ENCODE measurements around the gene DUOX1.
A peak's percentile ranks its signal among the peaks of the same experiment; 100 is the strongest.
"Not testable (repeated sequence)": the region's sequence is repeated elsewhere in the genome, so short reads cannot be mapped to it uniquely, and the experiment has no call there.

The DUOX1 gene

DNA sequence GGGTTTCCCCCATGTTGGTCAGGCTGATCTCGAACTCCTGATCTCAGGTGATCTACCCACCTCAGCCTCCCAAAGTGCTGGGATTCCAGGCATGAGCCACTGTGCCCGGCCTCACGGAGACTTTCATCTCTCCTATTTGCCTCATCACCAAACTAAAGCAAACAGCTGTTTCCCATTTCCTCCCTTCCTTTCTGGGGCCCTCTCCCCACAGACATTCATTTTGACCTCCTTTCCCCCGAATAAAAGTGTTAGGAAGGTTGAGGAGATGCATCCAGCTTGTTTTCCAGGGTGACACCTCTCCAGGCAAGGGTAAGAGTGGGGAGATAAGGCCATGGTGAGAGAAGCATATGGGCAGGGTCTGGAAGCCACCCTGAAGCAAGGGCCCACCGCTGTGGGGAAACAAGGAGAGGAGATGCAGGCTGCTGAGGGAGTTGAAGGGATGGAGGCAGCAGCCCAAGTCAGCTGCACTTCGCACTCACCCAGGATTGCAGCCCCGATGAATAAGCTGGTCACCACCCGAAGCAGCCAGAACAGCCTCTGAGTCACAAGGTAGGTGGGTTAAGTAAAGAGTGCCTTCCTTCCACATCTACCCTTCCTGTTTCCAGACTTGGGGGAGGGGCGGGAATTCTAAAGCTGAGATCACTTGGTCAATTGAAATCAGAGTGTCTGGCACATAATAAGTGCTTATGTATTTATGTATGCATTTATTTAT lies 7.9 kb upstream of the DUOX1 start:
- DNase-seq = peak; percentile 58

- no peak for DNase-seq
Measured at GRCh38 chr15:45122719-45123118, 7.1 kb upstream of the DUOX1 start.

DNA sequence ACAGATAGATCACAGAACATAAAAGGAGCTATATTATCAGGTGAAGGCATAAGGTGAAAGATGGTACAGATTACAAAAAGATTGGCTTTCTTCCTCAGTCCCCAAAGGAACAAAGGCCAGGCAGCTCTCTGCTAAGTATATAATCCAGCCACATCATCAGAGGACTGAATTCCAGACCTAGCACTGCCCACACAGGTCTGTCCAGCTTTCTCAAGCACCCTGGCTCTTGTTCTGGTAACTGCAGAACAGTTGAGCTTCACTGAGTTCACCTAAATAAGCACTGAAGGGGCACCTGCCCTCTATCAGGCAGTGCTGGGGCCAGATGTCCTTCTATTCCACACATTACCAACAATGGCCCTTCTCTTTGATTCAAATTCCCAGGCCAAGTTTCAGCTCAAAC lies 6.4 kb upstream of the DUOX1 start:
- DNase-seq = no peak

DNA sequence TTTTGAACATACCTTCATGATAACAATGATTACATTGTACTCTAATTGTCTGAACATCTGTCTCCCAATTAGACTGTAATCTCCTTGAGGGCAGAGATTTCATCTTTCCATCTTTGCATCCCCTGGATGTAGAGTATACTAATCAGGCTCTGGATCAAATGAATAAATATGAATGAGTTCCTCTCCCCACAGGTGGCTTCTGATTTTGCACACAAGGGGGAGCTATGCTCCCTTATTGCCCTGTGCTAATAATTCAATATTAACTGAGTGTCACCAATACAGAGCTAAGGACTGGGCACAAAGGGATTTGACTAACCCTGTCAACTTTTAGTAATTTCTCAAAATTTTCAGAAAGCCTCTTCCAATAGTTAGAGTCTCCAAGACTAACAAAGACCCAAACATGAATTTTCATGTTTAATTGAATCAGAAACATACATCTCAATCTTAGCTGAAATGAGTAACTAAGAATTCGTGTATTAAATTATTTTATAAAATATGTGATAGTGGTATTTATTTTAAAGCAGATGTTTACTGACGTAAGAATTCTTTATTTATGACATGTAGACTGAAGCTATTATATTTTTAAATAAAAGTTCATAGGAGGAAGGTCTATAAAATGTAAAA lies 3.1 kb upstream of the DUOX1 start:
- no peak for DNase-seq

DNA sequence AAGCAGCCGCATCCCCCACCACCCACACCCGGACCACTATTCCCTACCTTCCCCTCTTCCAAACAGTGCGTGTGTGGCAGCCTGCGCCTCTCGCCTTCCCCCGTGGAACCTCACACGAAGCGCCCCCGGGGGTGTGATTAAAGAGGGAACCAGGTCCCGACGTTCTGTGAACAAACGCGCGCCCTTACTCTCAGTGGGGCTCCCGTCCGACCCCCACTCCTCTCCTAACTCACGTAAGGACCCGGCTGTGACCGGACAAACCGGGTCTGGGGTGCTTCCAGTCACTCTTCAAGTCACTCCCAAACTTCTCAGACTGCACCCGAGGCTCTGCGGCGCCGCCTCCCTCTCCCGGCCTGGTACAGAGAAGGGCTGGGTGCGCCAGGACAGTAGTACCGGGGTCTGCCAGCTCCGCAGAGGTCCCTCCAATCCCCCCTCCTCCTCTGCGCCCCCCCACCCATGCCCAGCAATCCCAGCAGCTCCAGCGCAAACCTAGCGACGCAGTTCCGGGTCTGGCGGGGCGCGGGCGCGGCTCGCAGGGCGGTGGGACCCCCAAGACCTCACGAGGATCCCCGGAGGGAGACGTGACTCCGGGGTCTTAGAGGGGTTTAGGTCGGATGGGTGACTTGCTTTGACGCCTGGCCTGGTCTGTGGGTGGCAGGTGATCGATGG lies 689 bp upstream of the DUOX1 start:
- no peak for DNase-seq

- DNase-seq = no peak
Measured at GRCh38 chr15:45130291-45131000, 652 bp downstream of the DUOX1 start.

GRCh38 chr15:45131510-45131909 lies 1.7 kb downstream of the DUOX1 start:
- no peak for DNase-seq

DNA sequence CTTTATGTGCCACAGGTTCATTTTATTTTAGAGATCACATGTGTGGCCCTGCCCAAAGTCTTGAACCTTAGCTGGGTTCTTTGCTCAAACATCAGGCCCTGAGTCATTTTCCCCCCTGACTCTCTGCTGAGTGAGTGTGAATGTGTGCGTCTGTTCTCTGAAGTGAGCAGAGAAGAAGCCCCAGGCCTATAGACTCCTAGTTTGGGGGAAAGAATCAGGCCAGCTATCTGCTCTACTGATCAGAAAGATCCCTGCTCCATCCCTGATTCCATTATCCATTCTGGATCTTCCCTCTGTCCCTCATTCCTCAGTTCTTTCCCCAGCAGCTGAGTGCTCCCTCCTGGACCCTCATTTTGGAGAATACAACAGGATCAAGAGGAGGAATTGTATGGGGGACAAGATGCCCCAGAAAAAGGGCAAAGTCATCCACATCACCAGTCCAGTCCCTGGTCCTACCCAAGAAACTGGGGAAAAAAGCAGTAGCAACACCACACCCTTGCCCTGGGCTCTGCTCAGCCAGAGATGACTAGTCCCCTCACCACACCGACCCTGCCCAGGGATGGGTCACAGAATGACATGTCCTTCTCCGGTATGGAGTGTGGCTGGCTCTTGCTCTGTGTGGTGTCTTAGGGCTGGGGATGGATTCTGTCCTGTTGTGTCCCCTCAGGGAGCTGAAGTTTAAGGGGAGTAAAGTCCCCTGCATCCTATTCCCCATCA lies 3.2 kb downstream of the DUOX1 start:
- DNase-seq = no peak

DNA sequence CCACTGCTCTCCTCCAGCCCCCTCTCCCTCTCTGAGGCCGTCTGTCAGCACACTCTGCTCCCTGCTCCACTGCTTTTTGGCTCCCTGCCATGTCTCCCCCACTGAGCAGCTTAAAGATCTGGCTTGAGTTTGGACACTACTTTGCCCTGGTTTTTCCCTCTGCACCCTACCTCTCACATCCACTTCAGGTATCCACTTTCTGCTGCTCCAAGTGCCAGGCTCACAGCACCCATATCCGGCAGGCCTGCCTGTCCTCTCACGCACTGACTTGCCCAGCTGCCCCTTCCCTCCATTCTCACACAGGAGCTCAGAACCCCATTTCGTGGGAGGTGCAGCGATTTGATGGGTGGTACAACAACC lies 3.7 kb downstream of the DUOX1 start:
- DNase-seq = no peak

GRCh38 chr15:45134046-45134445 lies 4.3 kb downstream of the DUOX1 start:
- no peak for DNase-seq

DNA sequence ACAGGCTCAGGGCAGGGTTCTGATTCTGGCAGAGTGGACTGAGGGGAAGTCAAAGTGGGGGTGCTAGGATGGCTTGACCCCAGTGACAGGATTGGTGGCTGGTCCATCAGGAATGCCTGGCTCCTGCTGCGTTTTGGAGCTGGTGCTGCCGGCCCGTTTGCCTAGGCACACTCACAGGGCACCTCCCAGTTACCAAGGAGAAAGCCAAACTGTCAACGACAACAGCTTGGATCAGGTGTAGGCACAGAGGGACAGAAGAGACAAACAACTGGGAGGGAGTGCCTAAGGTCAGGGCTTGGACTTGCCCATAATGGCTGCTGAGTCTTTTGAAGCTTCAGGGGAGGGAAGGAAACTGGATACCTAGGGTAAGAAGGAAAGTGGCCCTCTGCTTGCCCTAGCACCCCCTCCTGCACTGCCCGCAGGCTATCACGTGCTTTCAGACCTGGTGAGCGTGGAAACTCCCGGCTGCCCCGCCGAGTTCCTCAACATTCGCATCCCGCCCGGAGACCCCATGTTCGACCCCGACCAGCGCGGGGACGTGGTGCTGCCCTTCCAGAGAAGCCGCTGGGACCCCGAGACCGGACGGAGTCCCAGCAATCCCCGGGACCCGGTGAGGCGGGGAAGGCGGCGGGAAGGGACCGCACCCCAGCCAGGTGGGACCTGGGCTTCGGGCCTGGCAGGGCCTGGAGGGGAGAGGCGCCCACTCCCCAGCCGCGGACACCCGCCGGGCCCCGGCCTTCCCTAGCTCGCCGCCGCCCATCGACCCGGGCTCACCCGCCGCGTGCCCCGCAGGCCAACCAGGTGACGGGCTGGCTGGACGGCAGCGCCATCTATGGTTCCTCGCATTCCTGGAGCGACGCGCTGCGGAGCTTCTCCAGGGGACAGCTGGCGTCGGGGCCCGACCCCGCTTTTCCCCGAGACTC lies 5.1 kb downstream of the DUOX1 start:
- no peak for DNase-seq

DNA sequence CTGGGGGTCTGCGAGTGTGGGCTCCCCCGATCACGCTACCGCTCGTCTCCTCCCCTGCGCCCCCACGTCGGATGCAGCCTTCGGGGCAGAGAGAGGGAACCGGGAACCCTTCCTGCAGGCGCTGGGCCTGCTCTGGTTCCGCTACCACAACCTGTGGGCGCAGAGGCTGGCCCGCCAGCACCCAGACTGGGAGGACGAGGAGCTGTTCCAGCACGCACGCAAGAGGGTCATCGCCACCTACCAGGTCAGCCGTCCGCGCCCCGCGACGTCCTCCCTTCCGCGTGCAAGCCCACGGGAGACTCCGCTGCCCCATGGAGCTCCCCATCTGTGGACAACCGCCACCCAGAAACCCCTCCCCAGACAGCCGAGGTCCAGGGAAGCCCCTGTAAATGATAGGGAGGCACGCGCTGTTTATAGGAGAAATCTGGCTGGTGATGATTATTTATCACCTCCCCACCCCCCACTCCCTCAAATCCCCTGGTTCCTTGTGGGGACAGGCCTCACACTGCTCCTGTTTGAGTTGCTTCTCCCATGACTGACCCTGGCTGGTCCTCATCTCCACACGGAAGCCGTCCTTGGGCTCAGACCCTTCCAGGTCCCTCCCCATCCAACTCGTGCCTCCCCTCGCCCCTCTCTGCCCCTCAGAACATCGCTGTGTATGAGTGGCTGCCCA lies 6.0 kb downstream of the DUOX1 start:
- DNase-seq = not testable (repeated sequence)

DNA sequence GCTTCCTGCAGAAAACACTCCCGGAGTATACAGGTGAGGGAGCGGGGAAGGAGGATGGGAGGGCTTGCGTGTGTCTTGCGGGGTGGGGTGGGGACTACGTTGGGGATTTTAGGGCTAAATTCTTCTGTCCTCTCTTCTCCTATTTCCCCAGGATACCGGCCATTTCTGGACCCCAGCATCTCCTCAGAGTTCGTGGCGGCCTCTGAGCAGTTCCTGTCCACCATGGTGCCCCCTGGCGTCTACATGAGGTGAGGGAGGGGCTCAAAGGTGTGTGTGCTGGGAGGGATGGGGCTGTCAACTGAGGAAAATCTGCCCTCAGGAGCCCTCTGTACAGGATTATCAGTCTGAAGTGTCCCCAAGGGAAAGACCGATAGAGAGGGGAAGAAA lies 6.6 kb downstream of the DUOX1 start:
- no peak for DNase-seq

DNA sequence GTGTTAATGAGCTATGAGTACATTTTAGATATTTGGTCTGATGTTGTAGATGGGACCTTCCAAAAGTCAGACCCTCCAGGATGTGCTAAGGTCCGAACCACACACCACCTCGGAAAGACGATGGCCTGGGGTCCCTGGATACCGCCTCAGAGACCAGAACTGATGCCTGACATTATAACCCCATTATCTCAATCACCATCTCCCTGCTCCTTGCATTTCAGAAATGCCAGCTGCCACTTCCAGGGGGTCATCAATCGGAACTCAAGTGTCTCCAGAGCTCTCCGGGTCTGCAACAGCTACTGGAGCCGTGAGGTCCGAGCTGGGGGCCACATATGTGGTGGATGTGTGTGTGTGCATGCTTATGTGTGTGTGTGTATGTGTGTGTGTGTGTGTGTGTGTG lies 7.9 kb downstream of the DUOX1 start:
- no peak for DNase-seq

DNA sequence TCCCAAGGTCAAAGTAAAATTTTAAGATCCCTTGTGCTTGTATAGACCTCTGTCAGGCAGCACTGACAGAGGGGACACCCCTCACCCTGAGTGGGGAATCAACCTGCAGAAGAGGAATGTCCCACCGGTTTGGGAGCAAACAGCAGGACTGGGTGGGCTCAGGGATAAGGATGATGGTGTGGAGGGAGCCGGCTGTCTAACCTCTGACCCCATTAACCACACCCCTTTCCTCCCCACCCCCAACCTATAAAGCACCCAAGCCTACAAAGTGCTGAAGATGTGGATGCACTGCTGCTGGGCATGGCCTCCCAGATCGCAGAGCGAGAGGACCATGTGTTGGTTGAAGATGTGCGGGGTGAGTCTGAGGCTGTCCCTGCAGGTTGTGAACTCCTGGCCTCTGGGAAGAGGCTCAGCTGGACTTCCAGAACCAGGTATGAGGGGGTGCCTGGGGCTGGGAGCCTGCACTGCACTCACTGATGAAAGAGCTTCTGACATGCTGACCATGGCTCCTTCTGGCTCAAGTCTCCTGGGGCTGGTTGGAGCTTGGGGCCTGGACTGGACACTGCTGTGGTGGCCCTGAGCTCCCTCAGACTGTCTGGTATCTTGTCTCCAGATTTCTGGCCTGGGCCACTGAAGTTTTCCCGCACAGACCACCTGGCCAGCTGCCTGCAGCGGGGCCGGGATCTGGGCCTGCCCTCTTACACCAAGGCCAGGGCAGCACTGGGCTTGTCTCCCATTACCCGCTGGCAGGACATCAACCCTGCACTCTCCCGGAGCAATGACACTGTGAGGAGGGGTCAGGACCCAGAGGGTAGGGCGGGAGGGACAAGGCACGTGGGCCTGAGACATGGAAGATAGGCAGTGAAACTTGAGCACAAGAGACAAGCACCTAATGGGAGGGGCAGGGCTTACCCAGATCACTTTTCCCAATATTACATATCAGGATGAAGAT lies 9.3 kb downstream of the DUOX1 start:
- no peak for DNase-seq

GRCh38 chr15:45139770-45140169 lies 10.0 kb downstream of the DUOX1 start:
- no peak for DNase-seq

DNA sequence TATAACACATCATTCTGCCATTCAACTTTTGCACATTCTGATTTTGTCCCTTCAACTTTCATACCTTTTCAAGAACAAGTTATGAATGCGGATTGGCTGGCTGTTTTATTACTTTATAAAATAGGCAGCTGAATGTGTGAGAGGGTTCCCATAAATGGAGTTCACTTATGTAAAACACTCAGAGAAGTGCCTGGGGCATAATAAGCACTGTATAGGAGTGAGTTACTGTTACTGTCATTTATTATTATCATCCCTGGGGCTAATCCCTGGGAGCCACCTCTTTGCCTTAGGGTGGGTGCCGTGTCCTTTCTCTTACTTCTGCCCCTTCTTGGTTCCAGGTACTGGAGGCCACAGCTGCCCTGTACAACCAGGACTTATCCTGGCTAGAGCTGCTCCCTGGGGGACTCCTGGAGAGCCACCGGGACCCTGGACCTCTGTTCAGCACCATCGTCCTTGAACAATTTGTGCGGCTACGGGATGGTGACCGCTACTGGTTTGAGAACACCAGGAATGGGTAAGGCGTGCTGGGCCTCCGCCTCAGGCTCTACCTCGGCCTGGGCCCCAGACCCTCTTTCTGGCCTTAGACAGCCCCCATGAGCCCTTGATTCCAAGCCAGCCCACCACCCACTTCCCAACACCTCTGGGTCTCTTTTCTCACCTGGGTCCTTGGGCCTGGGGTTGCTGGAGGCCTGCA lies 10.9 kb downstream of the DUOX1 start:
- DNase-seq = no peak

- DNase-seq = no peak
Measured at GRCh38 chr15:45141386-45141785, 11.6 kb downstream of the DUOX1 start.

- no peak for DNase-seq
Measured at GRCh38 chr15:45143056-45143455, 13.3 kb downstream of the DUOX1 start.

DNA sequence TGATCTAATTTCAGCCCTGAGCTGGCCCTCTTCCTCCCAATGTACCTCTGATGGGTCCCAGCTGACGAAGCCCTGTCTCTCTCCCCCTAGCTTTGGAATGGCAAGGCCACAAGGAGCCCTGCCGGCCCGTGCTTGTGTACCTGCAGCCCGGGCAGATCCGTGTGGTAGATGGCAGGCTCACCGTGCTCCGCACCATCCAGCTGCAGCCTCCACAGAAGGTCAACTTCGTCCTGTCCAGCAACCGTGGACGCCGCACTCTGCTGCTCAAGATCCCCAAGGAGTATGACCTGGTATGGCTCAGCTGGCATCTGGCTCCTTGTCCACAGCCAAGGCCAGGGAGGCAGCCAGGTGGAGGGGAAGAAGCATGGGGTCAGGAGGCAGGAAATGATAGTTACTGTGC lies 14.2 kb downstream of the DUOX1 start:
- no peak for DNase-seq

Data from amniotic stem cell (primary cell).